Peyer's patch (tissue), 4 donors: ENCODE data around the gene RPS27.

Experiments used
- CTCF ChIP-seq, 6 experiments: fragments of 450-650 bp in 4 of 6; fragments of 200-600 bp in 2 of 6; sonication (generic) in 1 of 6; IDR thresholded peaks; one replicate each; pipeline ENCODE4 v1.5.1; 2017 to 2019; ENCODE audit warnings: antibody characterized with exemption in 6 of 6, mild to moderate bottlenecking in 3 of 6, moderate library complexity in 1 of 6
- POLR2A ChIP-seq, 2 donors: fragments of 450-650 bp; IDR thresholded peaks; one replicate each; pipeline ENCODE4 v1.5.1; 2017; ENCODE audit warnings: antibody characterized with exemption in 2 of 2, mild to moderate bottlenecking in 2 of 2, moderate library complexity in 2 of 2

GRCh38 chr1:153990468-153991150 lies at the start of gene RPS27:
- TF ChIP-seq CTCF (IDR thresholded peaks at IDR 0.05) (peak in 3 of 6 experiments; percentile 9), POLR2A (IDR thresholded peaks at IDR 0.05) (peak; percentile 97 to 99)
